ENCODE results near the gene ROBO1.

DNA sequence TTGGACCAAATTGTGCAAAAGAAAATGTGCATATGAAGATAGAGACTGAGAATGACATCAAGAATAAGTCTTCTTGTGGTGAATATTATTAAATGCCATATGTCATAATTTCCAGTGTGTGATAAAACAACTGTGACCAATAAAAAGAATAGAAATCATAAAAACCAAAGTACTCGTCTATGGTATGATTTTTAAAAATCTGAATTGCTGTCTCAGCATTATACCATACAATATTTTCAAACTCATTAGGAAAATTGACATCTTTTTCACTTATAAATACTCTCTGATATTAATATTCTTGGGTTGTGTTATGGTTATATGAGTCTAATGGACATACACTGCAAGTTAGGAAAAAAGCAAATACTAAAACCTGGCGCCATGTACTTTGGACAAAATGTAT is 279.4 kb downstream of the ROBO1 start:
- no peak for TF ChIP-seq CTCF (IDR thresholded peaks at IDR 0.05)
- no peak for TF ChIP-seq POLR2A (IDR thresholded peaks at IDR 0.05)
- no peak for TF ChIP-seq POLR2AphosphoS5 (IDR thresholded peaks at IDR 0.05; ENCODE audit: insufficient read depth in 1 of 2, low read depth in 1 of 2)

Measured in vagina (tissue), 2 donors.